ENCODE data around the gene HLX.

Gene HLX

DNA sequence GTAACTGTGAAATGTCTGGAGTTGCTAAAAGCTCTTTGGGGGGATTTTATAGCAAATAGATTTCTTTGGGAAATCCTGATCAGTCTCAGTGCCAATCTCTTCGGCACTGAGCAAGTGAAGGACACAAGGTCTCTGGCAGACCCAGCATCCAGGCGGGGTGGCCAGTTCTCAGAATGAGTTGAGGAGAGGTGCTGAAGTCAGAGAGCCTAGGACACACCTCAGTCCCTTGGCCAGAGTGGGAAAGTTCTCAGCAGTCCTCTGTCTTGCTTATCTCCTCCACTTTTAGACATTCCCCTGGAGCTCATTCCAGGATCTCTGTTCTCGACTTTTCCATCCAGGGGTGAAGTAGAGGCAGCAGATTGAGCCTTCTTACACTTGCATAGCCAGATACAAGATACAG lies 6.7 kb downstream of the HLX start (continued):
- TF ChIP-seq, protein P1, sequence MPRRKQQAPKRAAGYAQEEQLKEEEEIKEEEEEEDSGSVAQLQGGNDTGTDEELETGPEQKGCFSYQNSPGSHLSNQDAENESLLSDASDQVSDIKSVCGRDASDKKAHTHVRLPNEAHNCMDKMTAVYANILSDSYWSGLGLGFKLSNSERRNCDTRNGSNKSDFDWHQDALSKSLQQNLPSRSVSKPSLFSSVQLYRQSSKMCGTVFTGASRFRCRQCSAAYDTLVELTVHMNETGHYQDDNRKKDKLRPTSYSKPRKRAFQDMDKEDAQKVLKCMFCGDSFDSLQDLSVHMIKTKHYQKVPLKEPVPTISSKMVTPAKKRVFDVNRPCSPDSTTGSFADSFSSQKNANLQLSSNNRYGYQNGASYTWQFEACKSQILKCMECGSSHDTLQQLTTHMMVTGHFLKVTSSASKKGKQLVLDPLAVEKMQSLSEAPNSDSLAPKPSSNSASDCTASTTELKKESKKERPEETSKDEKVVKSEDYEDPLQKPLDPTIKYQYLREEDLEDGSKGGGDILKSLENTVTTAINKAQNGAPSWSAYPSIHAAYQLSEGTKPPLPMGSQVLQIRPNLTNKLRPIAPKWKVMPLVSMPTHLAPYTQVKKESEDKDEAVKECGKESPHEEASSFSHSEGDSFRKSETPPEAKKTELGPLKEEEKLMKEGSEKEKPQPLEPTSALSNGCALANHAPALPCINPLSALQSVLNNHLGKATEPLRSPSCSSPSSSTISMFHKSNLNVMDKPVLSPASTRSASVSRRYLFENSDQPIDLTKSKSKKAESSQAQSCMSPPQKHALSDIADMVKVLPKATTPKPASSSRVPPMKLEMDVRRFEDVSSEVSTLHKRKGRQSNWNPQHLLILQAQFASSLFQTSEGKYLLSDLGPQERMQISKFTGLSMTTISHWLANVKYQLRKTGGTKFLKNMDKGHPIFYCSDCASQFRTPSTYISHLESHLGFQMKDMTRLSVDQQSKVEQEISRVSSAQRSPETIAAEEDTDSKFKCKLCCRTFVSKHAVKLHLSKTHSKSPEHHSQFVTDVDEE (CRISPR knock-in tag; IDR thresholded peaks at IDR 0.05), result no peak
- TF ChIP-seq OSR1 (CRISPR knock-in tag; IDR thresholded peaks at IDR 0.05) (no peak), PPARA (CRISPR knock-in tag; IDR thresholded peaks at IDR 0.05; ENCODE audit: borderline replicate concordance) (no peak), TOX (CRISPR knock-in tag; IDR thresholded peaks at IDR 0.05; ENCODE audit: borderline replicate concordance) (no peak)

DNA sequence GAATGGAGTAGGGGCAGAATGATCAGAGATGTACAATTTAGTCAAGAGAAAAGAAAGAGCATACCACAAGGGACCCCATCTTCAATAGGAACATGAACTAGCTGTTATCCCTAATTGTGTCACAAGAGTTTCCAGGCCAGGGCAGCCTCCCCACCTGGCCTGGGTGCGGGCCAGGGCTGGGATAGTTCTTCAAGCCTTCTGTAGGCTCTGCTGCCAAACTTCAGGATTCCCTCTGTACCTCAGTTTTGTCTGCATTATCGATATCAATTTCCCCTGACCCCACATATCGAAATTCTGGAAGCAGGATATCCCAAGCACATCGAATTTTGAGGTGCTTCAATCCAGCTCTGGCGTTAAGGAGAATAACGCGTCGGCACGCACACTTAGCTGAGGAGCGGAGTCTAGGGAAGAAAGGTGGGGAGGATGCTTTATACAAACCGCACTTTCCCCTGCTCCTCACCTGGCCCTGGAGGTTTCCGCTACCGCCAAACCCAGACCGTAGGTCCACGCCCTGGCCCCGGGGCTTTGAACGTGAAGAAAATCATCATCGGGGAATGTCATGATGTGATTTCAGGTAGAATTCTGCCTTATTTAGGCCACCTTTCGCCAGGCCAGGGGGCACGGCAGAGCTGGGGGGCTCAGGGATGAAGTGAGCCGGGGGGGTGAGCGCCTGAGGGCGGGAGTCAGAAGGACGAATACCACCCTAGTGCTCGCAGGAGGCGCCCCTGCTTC lies 7.4 kb downstream of the HLX start:
- no peak for ATAC-seq
- TF ChIP-seq ZNF565 (CRISPR knock-in tag; conservative IDR thresholded peaks at IDR 0.05; ENCODE audit: low read depth) (no peak), ZFP30 (CRISPR knock-in tag; IDR thresholded peaks at IDR 0.05) (no peak), RARB (CRISPR knock-in tag; IDR thresholded peaks at IDR 0.05) (no peak), GLIS3 (CRISPR knock-in tag; IDR thresholded peaks at IDR 0.05) (no peak), TCF4 (CRISPR knock-in tag; IDR thresholded peaks at IDR 0.05; ENCODE audit: borderline replicate concordance) (no peak), ZNF70 (CRISPR knock-in tag; IDR thresholded peaks at IDR 0.05) (no peak), ZC3H10 (CRISPR knock-in tag; IDR thresholded peaks at IDR 0.05) (no peak), ISL1 (CRISPR knock-in tag; IDR thresholded peaks at IDR 0.05) (no peak), TOX (CRISPR knock-in tag; IDR thresholded peaks at IDR 0.05; ENCODE audit: borderline replicate concordance) (no peak)
- TF ChIP-seq, protein P1 (CRISPR knock-in tag; IDR thresholded peaks at IDR 0.05), result no peak

DNA sequence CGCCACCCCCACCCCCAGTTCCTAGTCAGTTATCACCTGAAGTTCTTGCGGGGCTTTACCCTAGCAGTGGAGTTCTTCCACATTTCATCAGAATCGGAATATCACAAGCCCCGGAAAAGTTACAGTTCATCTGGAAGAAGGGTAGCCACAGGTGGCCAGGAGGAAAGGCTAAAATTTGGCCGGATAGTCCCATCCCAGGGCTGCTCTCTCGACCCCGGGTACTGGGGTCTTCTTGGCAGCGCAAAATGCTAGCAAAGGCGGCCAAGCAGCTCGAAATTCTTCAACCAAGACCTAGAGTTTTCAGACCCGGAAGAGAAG lies 7.9 kb downstream of the HLX start:
- no peak for TF ChIP-seq OSR1 (CRISPR knock-in tag; IDR thresholded peaks at IDR 0.05)
- no peak for TF ChIP-seq ARNTL (CRISPR knock-in tag; IDR thresholded peaks at IDR 0.05; ENCODE audit: borderline replicate concordance, low read depth)
- TF ChIP-seq, protein P2, sequence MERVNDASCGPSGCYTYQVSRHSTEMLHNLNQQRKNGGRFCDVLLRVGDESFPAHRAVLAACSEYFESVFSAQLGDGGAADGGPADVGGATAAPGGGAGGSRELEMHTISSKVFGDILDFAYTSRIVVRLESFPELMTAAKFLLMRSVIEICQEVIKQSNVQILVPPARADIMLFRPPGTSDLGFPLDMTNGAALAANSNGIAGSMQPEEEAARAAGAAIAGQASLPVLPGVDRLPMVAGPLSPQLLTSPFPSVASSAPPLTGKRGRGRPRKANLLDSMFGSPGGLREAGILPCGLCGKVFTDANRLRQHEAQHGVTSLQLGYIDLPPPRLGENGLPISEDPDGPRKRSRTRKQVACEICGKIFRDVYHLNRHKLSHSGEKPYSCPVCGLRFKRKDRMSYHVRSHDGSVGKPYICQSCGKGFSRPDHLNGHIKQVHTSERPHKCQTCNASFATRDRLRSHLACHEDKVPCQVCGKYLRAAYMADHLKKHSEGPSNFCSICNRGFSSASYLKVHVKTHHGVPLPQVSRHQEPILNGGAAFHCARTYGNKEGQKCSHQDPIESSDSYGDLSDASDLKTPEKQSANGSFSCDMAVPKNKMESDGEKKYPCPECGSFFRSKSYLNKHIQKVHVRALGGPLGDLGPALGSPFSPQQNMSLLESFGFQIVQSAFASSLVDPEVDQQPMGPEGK (CRISPR knock-in tag; IDR thresholded peaks at IDR 0.05; ENCODE audit: borderline replicate concordance), result no peak
- TF ChIP-seq, protein P3, sequence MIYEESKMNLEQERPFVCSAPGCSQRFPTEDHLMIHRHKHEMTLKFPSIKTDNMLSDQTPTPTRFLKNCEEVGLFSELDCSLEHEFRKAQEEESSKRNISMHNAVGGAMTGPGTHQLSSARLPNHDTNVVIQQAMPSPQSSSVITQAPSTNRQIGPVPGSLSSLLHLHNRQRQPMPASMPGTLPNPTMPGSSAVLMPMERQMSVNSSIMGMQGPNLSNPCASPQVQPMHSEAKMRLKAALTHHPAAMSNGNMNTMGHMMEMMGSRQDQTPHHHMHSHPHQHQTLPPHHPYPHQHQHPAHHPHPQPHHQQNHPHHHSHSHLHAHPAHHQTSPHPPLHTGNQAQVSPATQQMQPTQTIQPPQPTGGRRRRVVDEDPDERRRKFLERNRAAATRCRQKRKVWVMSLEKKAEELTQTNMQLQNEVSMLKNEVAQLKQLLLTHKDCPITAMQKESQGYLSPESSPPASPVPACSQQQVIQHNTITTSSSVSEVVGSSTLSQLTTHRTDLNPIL (CRISPR knock-in tag; IDR thresholded peaks at IDR 0.05; ENCODE audit: low read depth), result no peak
- TF ChIP-seq PPARA (CRISPR knock-in tag; IDR thresholded peaks at IDR 0.05; ENCODE audit: borderline replicate concordance), result no peak
- TF ChIP-seq, protein P1 (CRISPR knock-in tag; IDR thresholded peaks at IDR 0.05), result no peak
- TF ChIP-seq, protein P4, sequence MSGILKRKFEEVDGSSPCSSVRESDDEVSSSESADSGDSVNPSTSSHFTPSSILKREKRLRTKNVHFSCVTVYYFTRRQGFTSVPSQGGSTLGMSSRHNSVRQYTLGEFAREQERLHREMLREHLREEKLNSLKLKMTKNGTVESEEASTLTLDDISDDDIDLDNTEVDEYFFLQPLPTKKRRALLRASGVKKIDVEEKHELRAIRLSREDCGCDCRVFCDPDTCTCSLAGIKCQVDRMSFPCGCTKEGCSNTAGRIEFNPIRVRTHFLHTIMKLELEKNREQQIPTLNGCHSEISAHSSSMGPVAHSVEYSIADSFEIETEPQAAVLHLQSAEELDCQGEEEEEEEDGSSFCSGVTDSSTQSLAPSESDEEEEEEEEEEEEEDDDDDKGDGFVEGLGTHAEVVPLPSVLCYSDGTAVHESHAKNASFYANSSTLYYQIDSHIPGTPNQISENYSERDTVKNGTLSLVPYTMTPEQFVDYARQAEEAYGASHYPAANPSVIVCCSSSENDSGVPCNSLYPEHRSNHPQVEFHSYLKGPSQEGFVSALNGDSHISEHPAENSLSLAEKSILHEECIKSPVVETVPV (CRISPR knock-in tag; IDR thresholded peaks at IDR 0.05), result no peak
- TF ChIP-seq TCF4 (CRISPR knock-in tag; IDR thresholded peaks at IDR 0.05; ENCODE audit: borderline replicate concordance), result no peak
- TF ChIP-seq BACH2 (CRISPR knock-in tag; IDR thresholded peaks at IDR 0.05; ENCODE audit: borderline replicate concordance), result no peak
- TF ChIP-seq SNAI2 (CRISPR knock-in tag; IDR thresholded peaks at IDR 0.05), result no peak
- no peak for TF ChIP-seq TOX (CRISPR knock-in tag; IDR thresholded peaks at IDR 0.05; ENCODE audit: borderline replicate concordance)
- TF ChIP-seq ZFP3 (CRISPR knock-in tag; IDR thresholded peaks at IDR 0.05), result no peak
- TF ChIP-seq ESRRG (CRISPR knock-in tag; IDR thresholded peaks at IDR 0.05), result no peak
- no peak for TF ChIP-seq ZNF70 (CRISPR knock-in tag; IDR thresholded peaks at IDR 0.05)
- TF ChIP-seq ZFP30 (CRISPR knock-in tag; IDR thresholded peaks at IDR 0.05), result no peak
- no peak for TF ChIP-seq GLIS3 (CRISPR knock-in tag; IDR thresholded peaks at IDR 0.05)
- TF ChIP-seq CSDC2 (CRISPR knock-in tag; IDR thresholded peaks at IDR 0.05), result no peak
- no peak for TF ChIP-seq RARB (CRISPR knock-in tag; IDR thresholded peaks at IDR 0.05)
- ATAC-seq, result peak; percentile 3; the same call in 1 of the 3 replicates
